Testis (tissue), 2 donors: ENCODE measurements around the gene MYO1D.

Experiments used
- POLR2A ChIP-seq: fragments of 450-650 bp; IDR thresholded peaks from one replicate; pipeline ENCODE4 v1.6.1; 2017; ENCODE audit warnings: antibody characterized with exemption, mild to moderate bottlenecking, moderate library complexity
- TF ChIP-seq, protein P1 (sequence below), 3 experiments: fragments of 450-650 bp in 2 of 3; fragments of 200-600 bp in 1 of 3; sonication (generic) in 1 of 3; IDR thresholded peaks; one replicate each; pipeline ENCODE4 v1.5.1; 2016 to 2019; ENCODE audit warnings: antibody characterized with exemption in 3 of 3, mild to moderate bottlenecking in 2 of 3, moderate library complexity in 1 of 3

DNA sequence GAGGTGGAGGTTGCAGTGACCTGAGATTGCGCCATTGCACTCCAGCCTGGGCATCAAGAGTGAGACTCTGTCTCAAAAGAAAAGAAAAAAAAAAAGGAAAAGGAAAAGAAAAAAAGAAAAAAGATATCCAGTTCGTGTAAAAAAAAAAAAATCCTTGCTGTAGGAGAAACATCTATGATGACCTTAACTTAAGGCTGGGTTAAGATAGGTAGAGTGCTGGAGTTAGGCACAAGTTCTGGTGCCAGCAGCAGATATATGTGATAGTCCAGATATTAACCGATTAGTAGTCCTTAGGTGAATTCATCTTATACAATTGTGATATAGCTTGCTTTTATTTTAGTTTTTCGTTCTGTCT is 415.4 kb downstream of the MYO1D start:
- TF ChIP-seq, protein P1, sequence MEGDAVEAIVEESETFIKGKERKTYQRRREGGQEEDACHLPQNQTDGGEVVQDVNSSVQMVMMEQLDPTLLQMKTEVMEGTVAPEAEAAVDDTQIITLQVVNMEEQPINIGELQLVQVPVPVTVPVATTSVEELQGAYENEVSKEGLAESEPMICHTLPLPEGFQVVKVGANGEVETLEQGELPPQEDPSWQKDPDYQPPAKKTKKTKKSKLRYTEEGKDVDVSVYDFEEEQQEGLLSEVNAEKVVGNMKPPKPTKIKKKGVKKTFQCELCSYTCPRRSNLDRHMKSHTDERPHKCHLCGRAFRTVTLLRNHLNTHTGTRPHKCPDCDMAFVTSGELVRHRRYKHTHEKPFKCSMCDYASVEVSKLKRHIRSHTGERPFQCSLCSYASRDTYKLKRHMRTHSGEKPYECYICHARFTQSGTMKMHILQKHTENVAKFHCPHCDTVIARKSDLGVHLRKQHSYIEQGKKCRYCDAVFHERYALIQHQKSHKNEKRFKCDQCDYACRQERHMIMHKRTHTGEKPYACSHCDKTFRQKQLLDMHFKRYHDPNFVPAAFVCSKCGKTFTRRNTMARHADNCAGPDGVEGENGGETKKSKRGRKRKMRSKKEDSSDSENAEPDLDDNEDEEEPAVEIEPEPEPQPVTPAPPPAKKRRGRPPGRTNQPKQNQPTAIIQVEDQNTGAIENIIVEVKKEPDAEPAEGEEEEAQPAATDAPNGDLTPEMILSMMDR (IDR thresholded peaks at IDR 0.05): no peak
- no peak for TF ChIP-seq POLR2A
